Body of pancreas (tissue), 4 donors: ENCODE results near the gene HBA2. TPM values are rescaled to one million over a fixed set of nuclear protein-coding genes. Genes with fewer than 3 reads are reported as not detected.
A peak's percentile ranks its signal among the peaks of the same experiment; 100 is the strongest.
"Not testable (repeated sequence)": the region's sequence is repeated elsewhere in the genome, so short reads cannot be mapped to it uniquely, and the experiment has no call there.

Experiments used
- ATAC-seq: fragments of 150-250 bp; one replicate; pipeline ENCODE4 v1.9.1; 2016
- DNase-seq, 4 donors: peaks; one replicate each; pipeline ENCODE4 v3.0.0-alpha.2; 2019
- H3K27ac ChIP-seq, 4 donors: fragments of 200-600 bp; sonication (generic); 1 replicate in 3 of 4; 2 replicates in 1 of 4; pipeline versions ENCODE4 v1.5.1 to v1.6.1; 2016 to 2019; ENCODE audit warnings: mild to moderate bottlenecking in 1 of 4, mixed read lengths in 1 of 4, moderate library complexity in 1 of 4
- H3K27me3 ChIP-seq, 2 donors: fragments of 200-600 bp; sonication (generic); one replicate each; pipeline ENCODE4 v1.6.0; 2016; ENCODE audit warnings: mild to moderate bottlenecking in 1 of 2
- H3K36me3 ChIP-seq, 2 donors: fragments of 200-600 bp; sonication (generic); replicated peaks in 1 of 2; 2 replicates each; pipeline ENCODE4 v1.5.1; 2016; ENCODE audit warnings: low read depth in 2 of 2; ENCODE audit not compliant: insufficient read depth in 1 of 2
- H3K4me1 ChIP-seq: fragments of 200-600 bp; sonication (generic); one replicate; pipeline ENCODE4 v1.6.0; 2016
- H3K4me3 ChIP-seq, 2 donors: fragments of 200-600 bp; sonication (generic); 1 replicate in 1 of 2; 2 replicates in 1 of 2; pipeline ENCODE4 v1.5.1; 2016 to 2019
- H3K9me3 ChIP-seq, 3 donors: fragments of 200-600 bp; sonication (generic); 1 replicate in 2 of 3; 2 replicates in 1 of 3; pipeline ENCODE4 v1.5.1; 2016
- CTCF ChIP-seq, 7 experiments: fragments of 450-650 bp in 4 of 7; fragments of 200-600 bp in 3 of 7; sonication (generic) in 3 of 7; IDR thresholded peaks; one replicate each; pipeline ENCODE4 v1.5.1; 2016 to 2019; ENCODE audit warnings: antibody characterized with exemption in 7 of 7
- POLR2A ChIP-seq, 3 donors: fragments of 450-650 bp; IDR thresholded peaks; one replicate each; pipeline ENCODE4 v1.6.1; 2016; ENCODE audit warnings: antibody characterized with exemption in 3 of 3, mild to moderate bottlenecking in 2 of 3
- WGBS, 2 donors: methylation state at CpG; one replicate each; pipeline ENCODE4 v1.1.5; 2017; 5-methylcytosine and 5-hydroxymethylcytosine counted together
- intact Hi-C: fragments of 100-400 bp; cut with DNase I; formaldehyde crosslinking; loops from one replicate; pipeline ENCODE4 v1.15.1; 2023
- total RNA-seq, 2 donors: library from RNA; depleted of rRNA; stranded (reverse); fragments of >200 nt; gene quantifications; one replicate each; pipeline ENCODE4 v1.1.0, GENCODE V29; 2016

The HBA2 gene
- total RNA-seq, 2 donors from 2014 or later: 6.0 to 23.4 TPM

GRCh38 chr16:168424-168823 is 4.3 kb upstream of the HBA2 start:
- H3K27ac ChIP-seq: no peak overlapping the region
- TF ChIP-seq CTCF (IDR thresholded peaks at IDR 0.05): no peak
- intact Hi-C loops: no loop called here
- peaks cover 0 to 38% of the 10 kb centered on the region in 2 donors for H3K27me3 ChIP-seq
- H3K4me3 ChIP-seq: no peak overlapping the region
- H3K36me3 ChIP-seq: no peaks in the 10 kb centered on the region
- DNase-seq (no peak), ATAC-seq (no peak)
- peaks cover 19% of the 10 kb centered on the region for H3K4me1 ChIP-seq
- 29 to 48% methylated on average over 5 to 6 of the region's 6 CpGs for WGBS, 2 donors
- no peaks in the 10 kb centered on the region for H3K9me3 ChIP-seq

- no peaks in the 10 kb centered on the region for H3K9me3 ChIP-seq
- 0 to 23% methylated on average over 1 to 3 of the region's 3 CpGs for WGBS, 2 donors
- no peaks in the 10 kb centered on the region for H3K36me3 ChIP-seq
- H3K27me3 ChIP-seq: peaks cover 0 to 38% of the 10 kb centered on the region in 2 donors
- H3K27ac ChIP-seq: no peak overlapping the region
- no peak for TF ChIP-seq CTCF (IDR thresholded peaks at IDR 0.05)
- no peak for TF ChIP-seq POLR2A (IDR thresholded peaks at IDR 0.05)
- intact Hi-C loops: no loop called here
- DNase-seq (no peak), ATAC-seq (no peak)
- H3K4me3 ChIP-seq: no peak overlapping the region
- peaks cover 19% of the 10 kb centered on the region for H3K4me1 ChIP-seq
Measured at GRCh38 chr16:169014-169413, 3.7 kb upstream of the HBA2 start.

- Histone ChIP-seq H3K4me1 (peaks cover 16% of the 10 kb centered on the region), H3K27me3 (peaks cover 0 to 36% of the 10 kb centered on the region in 2 donors)
- H3K4me3 ChIP-seq, H3K27ac ChIP-seq, intact Hi-C loops, H3K9me3 ChIP-seq, H3K36me3 ChIP-seq: not testable (repeated sequence)
- DNase-seq (peak; percentile 49 to 67 (median 60)), ATAC-seq (peak; percentile 60)
- WGBS, 2 donors: 1% methylated on average over 5 of the region's 5 CpGs
Measured at GRCh38 chr16:170088-170507, 2.6 kb upstream of the HBA2 start.

- TF ChIP-seq CTCF (IDR thresholded peaks at IDR 0.05) (no peak), POLR2A (IDR thresholded peaks at IDR 0.05) (no peak)
- Histone ChIP-seq H3K36me3 (no peaks in the 10 kb centered on the region), H3K27ac (no peak overlapping the region), H3K4me3 (no peak overlapping the region), H3K27me3 (peaks cover 0 to 29% of the 10 kb centered on the region in 2 donors), H3K9me3 (no peaks in the 10 kb centered on the region), H3K4me1 (peaks cover 10% of the 10 kb centered on the region)
- ATAC-seq (no peak), DNase-seq (no peak)
- intact Hi-C loops: no loop called here
- 40 to 85% methylated on average over 1 of the region's 1 CpG for WGBS, 2 donors
Measured at GRCh38 chr16:170788-171187, 1.9 kb upstream of the HBA2 start.

GRCh38 chr16:173211-173854 is 657 bp downstream of the HBA2 start:
- DNase-seq, H3K36me3 ChIP-seq, H3K4me1 ChIP-seq, intact Hi-C loops, H3K4me3 ChIP-seq, H3K9me3 ChIP-seq, H3K27ac ChIP-seq, ATAC-seq: not testable (repeated sequence)
- peaks cover 0 to 11% of the 10 kb centered on the region in 2 donors for H3K27me3 ChIP-seq
- WGBS, 2 donors: 0 to 9% methylated on average over 1 to 14 of the region's 44 CpGs

GRCh38 chr16:173928-174769 is 1.5 kb downstream of the HBA2 start:
- ATAC-seq: peak; percentile 54
- intact Hi-C loops: not testable (repeated sequence)

More at GRCh38 chr16:173928-174769, 1.5 kb downstream of the HBA2 start:
- not testable (repeated sequence) for H3K4me3 ChIP-seq, H3K36me3 ChIP-seq, H3K4me1 ChIP-seq, H3K9me3 ChIP-seq, H3K27me3 ChIP-seq, H3K27ac ChIP-seq
- WGBS, 2 donors: 21 to 24% methylated on average over 4 to 7 of the region's 13 CpGs
- DNase-seq: peak; percentile 52 to 70 (median 62)
